ENCODE measurements around the gene BRD3OS.

BRD3OS gene

DNA sequence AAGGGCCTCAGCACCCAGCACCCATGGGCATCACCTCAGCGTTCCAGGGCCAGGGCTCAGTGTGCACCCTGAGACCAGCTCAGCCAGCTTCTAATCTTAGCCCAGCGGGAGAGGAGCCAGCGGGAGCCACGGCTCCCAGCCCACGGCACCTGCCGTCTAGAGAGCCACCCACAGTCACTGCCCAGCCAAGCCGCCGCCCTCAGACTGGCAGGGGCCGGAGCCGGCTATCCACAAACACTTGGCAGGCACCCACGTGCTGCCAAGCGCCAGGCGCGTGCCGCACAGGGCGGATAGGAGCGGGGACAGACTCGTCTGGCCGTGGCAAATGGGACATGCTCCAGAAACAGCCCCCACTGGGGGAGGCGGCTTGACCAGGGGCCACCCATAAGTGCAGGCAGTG lies 24.0 kb downstream of the BRD3OS start:
- no peak overlapping the region for H3K4me3 ChIP-seq (ENCODE audit: low read depth, low read length)
- no peak for DNase-seq (ENCODE audit: low read depth)
- TF ChIP-seq, protein P1, sequence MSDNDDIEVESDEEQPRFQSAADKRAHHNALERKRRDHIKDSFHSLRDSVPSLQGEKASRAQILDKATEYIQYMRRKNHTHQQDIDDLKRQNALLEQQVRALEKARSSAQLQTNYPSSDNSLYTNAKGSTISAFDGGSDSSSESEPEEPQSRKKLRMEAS (IDR thresholded peaks at IDR 0.05; ENCODE audit: low read depth, low read length): no peak
- TF ChIP-seq MYC (IDR thresholded peaks at IDR 0.05; ENCODE audit: low read depth, low read length) (no peak), POLR2A (IDR thresholded peaks at IDR 0.05; ENCODE audit: extremely low read depth, insufficient read length) (no peak), CTCF (IDR thresholded peaks at IDR 0.05; ENCODE audit: low read depth, low read length) (no peak)

GRCh38 chr9:134049772-134050588 lies 24.7 kb downstream of the BRD3OS start:
- DNase-seq (ENCODE audit: low read depth): no peak
- H3K4me3 ChIP-seq (ENCODE audit: low read depth, low read length): no peak overlapping the region
- TF ChIP-seq, protein P1 (IDR thresholded peaks at IDR 0.05; ENCODE audit: low read depth, low read length): no peak
- TF ChIP-seq CTCF (IDR thresholded peaks at IDR 0.05; ENCODE audit: low read depth, low read length): no peak
- no peak for TF ChIP-seq MYC (IDR thresholded peaks at IDR 0.05; ENCODE audit: low read depth, low read length)
- no peak for TF ChIP-seq POLR2A (IDR thresholded peaks at IDR 0.05; ENCODE audit: extremely low read depth, insufficient read length)

- TF ChIP-seq CTCF (IDR thresholded peaks at IDR 0.05; ENCODE audit: low read depth, low read length) (no peak), MYC (IDR thresholded peaks at IDR 0.05; ENCODE audit: low read depth, low read length) (no peak), POLR2A (IDR thresholded peaks at IDR 0.05; ENCODE audit: extremely low read depth, insufficient read length) (no peak)
- TF ChIP-seq, protein P1 (IDR thresholded peaks at IDR 0.05; ENCODE audit: low read depth, low read length): no peak
- DNase-seq (ENCODE audit: low read depth): no peak
- no peak overlapping the region for H3K4me3 ChIP-seq (ENCODE audit: low read depth, low read length)
Observed at GRCh38 chr9:134050726-134051125, 25.4 kb downstream of the BRD3OS start.

DNA sequence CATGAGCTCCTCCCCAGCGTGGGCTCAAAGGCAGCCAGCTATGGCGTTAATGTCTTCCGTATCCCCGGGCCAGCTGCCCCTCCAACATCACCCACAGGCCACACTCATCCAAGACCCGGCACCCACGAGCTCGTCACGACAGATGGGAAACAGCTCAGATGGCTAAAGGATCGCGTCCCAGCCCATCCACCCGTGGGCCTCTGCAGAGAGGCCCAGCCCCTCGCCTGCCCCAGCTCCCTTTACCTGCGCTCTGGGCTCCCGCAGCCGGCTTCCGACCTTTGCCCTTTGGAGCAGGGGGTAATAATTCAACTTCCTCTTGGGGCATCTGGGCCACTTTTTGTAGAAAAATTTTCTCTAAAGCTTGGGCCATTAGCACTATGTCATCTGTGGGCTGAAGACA lies 26.0 kb downstream of the BRD3OS start:
- TF ChIP-seq POLR2A (IDR thresholded peaks at IDR 0.05; ENCODE audit: extremely low read depth, insufficient read length) (no peak), MYC (IDR thresholded peaks at IDR 0.05; ENCODE audit: low read depth, low read length) (no peak), CTCF (IDR thresholded peaks at IDR 0.05; ENCODE audit: low read depth, low read length) (no peak)
- TF ChIP-seq, protein P1 (IDR thresholded peaks at IDR 0.05; ENCODE audit: low read depth, low read length): no peak
- no peak for DNase-seq (ENCODE audit: low read depth)
- H3K4me3 ChIP-seq (ENCODE audit: low read depth, low read length): no peak overlapping the region

DNA sequence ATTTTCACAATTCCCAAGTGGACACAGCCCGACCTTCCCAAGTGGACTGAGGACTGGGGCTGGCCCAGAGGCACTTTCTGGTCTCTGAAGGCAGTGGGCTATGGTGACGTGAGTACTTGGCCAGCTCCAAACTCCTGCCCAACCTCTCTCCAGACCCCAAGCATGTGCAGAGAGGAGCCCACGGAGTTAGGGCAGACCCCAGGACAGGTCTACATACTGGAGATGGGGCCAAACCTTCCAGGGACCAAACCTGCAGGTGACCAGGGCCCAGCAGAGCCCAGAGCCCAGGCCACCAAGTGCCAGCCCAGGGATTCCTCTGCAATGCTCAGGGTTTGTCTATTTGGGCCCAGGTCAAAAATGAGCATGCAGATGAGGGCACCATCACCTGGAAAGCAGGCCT lies 27.2 kb downstream of the BRD3OS start:
- no peak for TF ChIP-seq POLR2A (IDR thresholded peaks at IDR 0.05; ENCODE audit: extremely low read depth, insufficient read length)
- TF ChIP-seq, protein P1 (IDR thresholded peaks at IDR 0.05; ENCODE audit: low read depth, low read length): no peak
- no peak for TF ChIP-seq CTCF (IDR thresholded peaks at IDR 0.05; ENCODE audit: low read depth, low read length)
- no peak for TF ChIP-seq MYC (IDR thresholded peaks at IDR 0.05; ENCODE audit: low read depth, low read length)
- H3K4me3 ChIP-seq (ENCODE audit: low read depth, low read length): no peak overlapping the region
- no peak for DNase-seq (ENCODE audit: low read depth)
